ENCODE measurements around the gene TBC1D1.

TBC1D1 gene

DNA sequence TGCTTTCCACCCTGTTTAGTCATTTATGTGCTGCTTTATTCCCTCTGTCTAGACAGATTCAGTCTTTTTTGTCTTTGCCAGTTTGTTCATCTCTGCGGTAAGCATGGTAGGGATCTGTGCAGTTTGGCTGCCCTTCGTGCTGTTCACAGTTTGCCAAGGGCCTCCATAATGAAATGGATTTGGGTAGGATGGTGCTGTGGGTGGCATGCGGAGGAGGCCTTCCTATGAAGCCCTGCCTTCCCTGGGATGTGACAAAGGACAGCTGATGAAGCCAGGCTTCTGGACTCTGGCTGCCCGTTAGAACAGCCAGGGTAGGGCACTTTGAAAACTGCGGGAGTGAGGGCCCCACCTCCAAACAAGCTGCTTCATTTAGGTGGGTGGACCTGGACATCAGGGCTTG, 116.8 kb downstream of the TBC1D1 start:
- Histone ChIP-seq H3K36me3 (ENCODE audit: insufficient read depth, low read length) (peaks cover under 1% of the 10 kb centered on the region; the same call in 1 of the 2 replicates), H3K4me3 (ENCODE audit: low read depth, low read length, poor library complexity, severe bottlenecking) (no peak overlapping the region), H3K27me3 (ENCODE audit: insufficient read depth, low read length) (no peaks in the 10 kb centered on the region), H3K79me2 (ENCODE audit: insufficient read depth, low read length) (peaks cover 98% of the 10 kb centered on the region), H3K27ac (ENCODE audit: low read depth, low read length, poor library complexity, severe bottlenecking) (peak overlapping the region; percentile 59), H3K9ac (ENCODE audit: low read length) (peak overlapping the region; percentile 9; the same call in 1 of the 2 replicates), H3K9me2 (ENCODE audit: low read depth, low read length) (no peaks in the 10 kb centered on the region), H3F3A (ENCODE audit: insufficient read depth, low read length) (peaks cover 3% of the 10 kb centered on the region; the same call in 1 of the 2 replicates), H3K9me3 (ENCODE audit: low read length) (no peaks in the 10 kb centered on the region), H3K4me1 (ENCODE audit: insufficient read depth, low read length, severe bottlenecking) (peaks cover 87% of the 10 kb centered on the region), H4K20me1 (ENCODE audit: insufficient read depth, low read length) (no peaks in the 10 kb centered on the region), H3K4me2 (ENCODE audit: low read length) (peak overlapping the region; percentile 12; the same call in 1 of the 2 replicates), H2AFZ (ENCODE audit: low read length) (no peak overlapping the region)
- TF ChIP-seq CTCF (IDR thresholded peaks at IDR 0.05; ENCODE audit: low read length) = no peak
- TF ChIP-seq EZH2 (IDR thresholded peaks at IDR 0.05; ENCODE audit: borderline replicate concordance, low read length) = no peak

- Histone ChIP-seq H3F3A (ENCODE audit: insufficient read depth, low read length) (no peaks in the 10 kb centered on the region), H4K20me1 (ENCODE audit: insufficient read depth, low read length) (no peaks in the 10 kb centered on the region), H3K36me3 (ENCODE audit: insufficient read depth, low read length) (peaks cover 2% of the 10 kb centered on the region; the same call in 1 of the 2 replicates), H3K27ac (ENCODE audit: low read depth, low read length, poor library complexity, severe bottlenecking) (peak overlapping the region; percentile 59), H3K4me2 (ENCODE audit: low read length) (peak overlapping the region; percentile 12; the same call in 1 of the 2 replicates), H3K9me3 (ENCODE audit: low read length) (no peaks in the 10 kb centered on the region), H2AFZ (ENCODE audit: low read length) (no peak overlapping the region), H3K9ac (ENCODE audit: low read length) (peak overlapping the region; percentile 35; the same call in 1 of the 2 replicates), H3K4me1 (ENCODE audit: insufficient read depth, low read length, severe bottlenecking) (peaks cover 77% of the 10 kb centered on the region), H3K79me2 (ENCODE audit: insufficient read depth, low read length) (peaks cover 97% of the 10 kb centered on the region), H3K4me3 (ENCODE audit: low read depth, low read length, poor library complexity, severe bottlenecking) (no peak overlapping the region), H3K9me2 (ENCODE audit: low read depth, low read length) (no peaks in the 10 kb centered on the region), H3K27me3 (ENCODE audit: insufficient read depth, low read length) (no peaks in the 10 kb centered on the region)
- TF ChIP-seq EZH2 (IDR thresholded peaks at IDR 0.05; ENCODE audit: borderline replicate concordance, low read length) (no peak), CTCF (IDR thresholded peaks at IDR 0.05; ENCODE audit: low read length) (no peak)
These were observed 117.7 kb downstream of the TBC1D1 start for GRCh38 chr4:38008571-38009021.

DNA sequence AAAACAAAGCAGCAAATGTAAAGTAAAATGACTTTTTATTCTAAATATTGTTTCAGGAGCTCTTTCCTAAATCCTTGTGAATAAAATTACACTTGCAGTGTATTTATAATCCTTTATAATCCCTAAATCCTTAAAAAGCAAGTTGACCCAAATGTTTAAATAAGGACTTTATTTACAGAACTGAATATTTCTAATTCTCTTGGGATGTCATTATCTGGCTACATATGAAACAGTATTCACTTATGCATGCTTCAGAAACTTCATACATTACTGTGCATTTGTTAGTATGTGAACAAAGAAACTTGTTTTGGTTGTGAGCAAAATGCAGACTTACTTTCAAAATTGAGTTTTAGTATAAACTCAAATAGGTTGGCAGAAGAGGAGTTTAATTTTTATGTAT, 118.5 kb downstream of the TBC1D1 start:
- Histone ChIP-seq H3K4me1 (ENCODE audit: insufficient read depth, low read length, severe bottlenecking) (peaks cover 69% of the 10 kb centered on the region), H3F3A (ENCODE audit: insufficient read depth, low read length) (no peaks in the 10 kb centered on the region), H4K20me1 (ENCODE audit: insufficient read depth, low read length) (no peaks in the 10 kb centered on the region), H3K79me2 (ENCODE audit: insufficient read depth, low read length) (peaks cover 93% of the 10 kb centered on the region), H3K36me3 (ENCODE audit: insufficient read depth, low read length) (peaks cover 10% of the 10 kb centered on the region), H3K4me3 (ENCODE audit: low read depth, low read length, poor library complexity, severe bottlenecking) (no peak overlapping the region), H3K27ac (ENCODE audit: low read depth, low read length, poor library complexity, severe bottlenecking) (peak overlapping the region; percentile 59), H3K9me2 (ENCODE audit: low read depth, low read length) (no peaks in the 10 kb centered on the region), H3K27me3 (ENCODE audit: insufficient read depth, low read length) (no peaks in the 10 kb centered on the region), H3K9me3 (ENCODE audit: low read length) (no peaks in the 10 kb centered on the region), H3K4me2 (ENCODE audit: low read length) (no peak overlapping the region), H2AFZ (ENCODE audit: low read length) (no peak overlapping the region), H3K9ac (ENCODE audit: low read length) (no peak overlapping the region)
- TF ChIP-seq EZH2 (IDR thresholded peaks at IDR 0.05; ENCODE audit: borderline replicate concordance, low read length) = no peak
- TF ChIP-seq CTCF (IDR thresholded peaks at IDR 0.05; ENCODE audit: low read length) = no peak
